IPS DF 4.7 (cell line): Measurements from ENCODE around the gene LGR4.

Experiments used
- DNase-seq: peaks from one replicate; pipeline ENCODE4 v3.0.0-alpha.2; 2013; ENCODE audit warnings: low spot score; ENCODE audit errors: extremely low read depth

Gene LGR4

DNA sequence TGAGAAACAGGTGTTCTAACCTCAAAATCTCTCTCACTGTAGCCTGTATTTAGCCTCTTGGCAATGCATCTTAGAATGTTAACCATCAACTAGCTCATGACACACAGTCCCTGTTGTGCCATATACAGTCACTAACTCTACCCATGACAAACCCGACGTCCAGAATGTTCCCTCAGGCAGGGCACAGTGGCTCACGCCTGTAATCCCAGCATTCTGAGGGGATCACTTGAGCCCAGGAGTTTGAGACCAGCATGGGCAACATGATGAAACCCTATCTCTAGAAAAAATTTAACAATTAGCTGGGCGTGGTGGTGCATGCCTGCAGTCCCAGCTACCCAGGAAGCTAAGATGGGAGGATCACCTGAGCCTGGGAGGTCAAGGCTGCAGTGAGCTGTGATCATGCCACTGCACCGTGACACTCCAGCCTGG lies 91.3 kb downstream of the LGR4 start:
- no peak for DNase-seq

DNA sequence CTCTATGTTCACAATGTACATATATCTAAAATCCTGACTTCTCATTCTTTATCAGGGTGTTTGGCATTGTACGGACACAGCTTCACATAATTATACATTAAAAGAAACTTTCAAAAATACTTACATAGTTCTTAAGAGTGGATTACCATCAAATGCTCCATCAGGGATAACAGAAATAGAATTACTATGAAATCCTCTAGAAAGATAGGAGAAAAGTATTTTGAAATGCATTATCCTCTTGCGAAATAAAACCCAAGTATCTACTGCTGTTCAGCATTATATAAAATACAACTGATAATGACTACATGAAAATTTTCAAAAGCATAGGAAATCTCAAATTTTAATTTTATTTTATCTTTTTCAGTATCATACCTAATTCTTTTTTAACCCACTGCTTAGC lies 91.8 kb downstream of the LGR4 start:
- DNase-seq: no peak

DNA sequence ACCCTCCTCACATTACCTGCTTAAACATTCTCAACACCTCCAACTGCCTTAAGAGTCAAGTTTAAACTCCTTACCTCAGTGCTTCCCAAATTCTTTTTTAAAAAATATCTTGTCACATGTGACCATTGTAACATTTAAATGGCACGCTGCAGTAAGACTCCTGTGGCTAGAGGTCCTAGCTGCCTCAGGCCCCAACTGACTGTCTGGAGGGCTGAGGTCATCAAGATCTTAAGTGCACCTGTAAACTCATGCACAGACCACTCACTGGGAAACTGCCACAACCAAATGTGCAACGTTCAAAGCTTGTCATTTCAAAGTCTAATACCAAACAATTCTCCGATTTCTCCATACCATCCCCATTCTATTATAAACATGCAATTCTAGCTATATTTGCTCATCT lies 93.1 kb downstream of the LGR4 start:
- DNase-seq: no peak

DNA sequence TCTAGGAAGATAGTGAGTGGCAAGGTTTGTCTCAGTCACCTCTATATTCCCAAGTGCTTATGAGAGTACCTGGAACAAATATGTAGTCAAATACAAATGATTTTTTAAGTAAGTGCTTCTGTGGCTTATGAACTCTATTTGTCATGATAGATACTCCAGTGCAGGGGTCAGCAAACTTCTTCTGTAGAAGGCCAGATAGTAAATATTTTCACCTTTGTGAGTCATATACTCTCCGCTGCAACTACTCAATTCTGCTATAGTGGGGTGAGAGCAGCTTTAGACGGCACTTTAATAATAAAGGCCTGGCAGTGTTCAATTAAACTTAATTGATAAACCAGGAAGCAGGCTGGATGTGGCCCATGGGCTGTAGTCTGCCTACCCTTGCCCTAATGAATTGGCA lies 97.2 kb downstream of the LGR4 start:
- DNase-seq: no peak

DNA sequence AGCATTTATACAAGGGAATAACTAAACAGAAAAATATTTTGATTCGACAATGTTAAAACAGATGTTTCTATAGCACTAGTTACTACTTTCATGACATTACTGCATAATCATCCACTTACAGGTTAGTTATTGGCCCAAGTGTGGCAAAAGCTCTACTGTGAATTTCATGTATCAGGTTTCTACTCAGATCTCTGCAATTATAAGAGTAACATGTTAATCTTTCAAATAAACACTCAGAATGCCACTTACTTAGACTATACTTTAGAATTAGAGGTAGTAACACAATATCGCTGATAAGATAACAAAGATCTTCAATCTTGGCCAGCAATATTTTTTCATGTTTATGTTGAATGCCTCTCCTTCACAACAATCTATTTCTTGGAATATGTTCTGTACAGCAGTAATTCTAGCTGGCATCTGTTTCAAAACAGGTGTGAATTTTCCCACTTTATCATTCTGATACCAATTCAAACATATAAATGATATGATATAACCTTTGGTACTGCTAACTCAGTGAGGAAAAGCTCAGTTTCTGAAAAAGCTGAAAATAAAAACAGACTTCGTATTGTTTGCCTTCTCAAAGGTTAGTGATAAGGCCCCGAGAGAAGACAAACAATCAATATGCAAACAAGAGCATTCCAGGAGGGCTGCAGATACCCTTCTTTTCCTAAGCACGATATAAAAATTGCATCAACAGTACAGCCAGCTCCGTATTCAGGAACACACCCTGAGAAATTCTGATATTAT lies 98.6 kb downstream of the LGR4 start:
- DNase-seq: no peak

DNA sequence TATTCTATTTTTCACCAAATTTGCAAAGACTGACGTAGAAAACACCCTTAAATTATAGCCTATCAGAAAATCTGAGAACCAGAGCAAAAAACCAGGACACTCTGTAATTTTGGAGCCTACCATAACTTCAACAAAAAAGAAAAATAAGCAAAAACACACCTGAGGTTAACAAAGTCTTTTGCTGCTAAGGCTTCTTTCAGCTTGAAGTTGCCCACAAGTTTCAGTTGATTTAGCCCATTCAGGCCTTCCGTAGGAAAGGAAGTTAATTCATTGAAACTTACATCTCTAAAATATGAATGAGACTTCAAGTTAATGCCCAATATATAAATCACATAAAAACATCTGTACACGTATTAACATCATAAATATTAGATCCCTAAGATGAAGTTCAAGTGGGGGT lies 99.2 kb downstream of the LGR4 start:
- DNase-seq: no peak

DNA sequence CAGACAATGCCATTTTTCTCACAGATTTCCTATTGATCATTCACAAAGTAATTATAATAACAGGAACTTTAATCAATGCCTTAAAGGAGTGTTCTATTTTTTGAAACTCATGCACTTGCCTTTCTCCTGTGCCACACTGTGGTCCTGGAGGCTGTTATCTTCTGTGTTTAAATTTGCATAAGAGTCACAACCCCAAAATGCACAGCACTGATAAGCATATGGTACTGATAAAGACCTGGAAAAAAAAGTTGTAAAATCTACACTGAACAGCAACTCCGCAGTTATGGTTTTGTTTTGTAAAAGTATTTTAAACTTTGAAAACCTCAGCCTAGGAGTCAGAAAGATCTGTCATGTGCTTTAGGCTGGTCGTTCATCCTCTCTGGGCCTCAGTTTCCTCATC lies 100.4 kb downstream of the LGR4 start:
- DNase-seq: no peak

DNA sequence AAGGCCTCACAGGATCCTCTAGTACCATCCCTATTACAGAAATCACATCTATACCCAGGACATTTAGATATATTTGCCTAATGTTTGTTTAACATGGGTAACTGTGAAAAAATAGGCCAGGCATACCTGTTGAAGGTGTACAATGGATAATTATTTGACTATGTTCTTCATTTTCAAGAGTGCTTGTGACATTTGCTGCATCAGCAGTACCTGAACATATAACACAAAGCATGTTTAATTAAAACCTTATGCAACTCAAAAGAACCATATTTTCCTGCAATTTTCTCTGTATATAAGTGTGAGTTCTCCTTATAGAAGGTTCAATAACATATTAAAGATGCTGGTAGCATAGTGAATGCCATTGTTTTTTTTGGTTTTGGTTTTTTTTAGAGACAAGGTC lies 101.1 kb downstream of the LGR4 start:
- DNase-seq: no peak

DNA sequence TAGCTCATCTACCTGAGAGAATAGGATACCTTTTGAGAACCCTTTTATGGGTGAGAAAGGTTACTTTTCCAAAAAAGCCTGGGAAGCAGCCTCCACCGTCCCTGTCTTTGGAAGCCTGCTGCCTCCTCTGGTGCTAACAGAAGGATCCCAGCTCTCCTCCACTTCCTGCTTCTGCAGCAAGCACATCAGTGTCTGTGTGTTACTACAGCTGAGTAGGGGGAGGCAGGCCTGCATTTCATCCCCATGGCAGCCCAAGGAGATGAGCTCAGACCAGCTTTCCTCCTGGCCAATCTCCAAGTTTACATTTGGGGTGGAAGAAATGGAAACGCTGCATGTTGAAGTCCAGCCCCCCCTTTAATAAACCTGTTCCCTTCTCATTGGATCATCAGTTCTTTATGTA lies 102.2 kb downstream of the LGR4 start:
- DNase-seq: no peak

DNA sequence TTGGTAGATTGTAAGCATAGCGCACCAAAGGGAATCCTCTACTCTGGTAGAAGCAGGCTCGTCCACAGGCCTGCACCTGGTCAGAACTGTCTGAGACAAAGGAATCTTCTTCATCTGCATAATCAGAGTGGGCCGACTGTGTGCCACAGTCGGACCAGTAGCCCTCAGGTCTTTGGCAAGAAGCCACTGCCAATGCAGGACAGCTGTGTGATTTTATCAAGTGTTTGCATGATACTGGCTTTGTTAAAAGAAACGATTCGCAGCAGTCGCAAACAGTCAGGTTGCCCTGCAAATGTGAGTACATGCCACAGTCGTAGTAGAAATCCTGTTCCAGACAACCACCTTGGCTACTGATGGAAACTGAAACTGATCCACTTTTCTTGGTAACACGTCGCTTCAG lies 104.7 kb downstream of the LGR4 start:
- no peak for DNase-seq

DNA sequence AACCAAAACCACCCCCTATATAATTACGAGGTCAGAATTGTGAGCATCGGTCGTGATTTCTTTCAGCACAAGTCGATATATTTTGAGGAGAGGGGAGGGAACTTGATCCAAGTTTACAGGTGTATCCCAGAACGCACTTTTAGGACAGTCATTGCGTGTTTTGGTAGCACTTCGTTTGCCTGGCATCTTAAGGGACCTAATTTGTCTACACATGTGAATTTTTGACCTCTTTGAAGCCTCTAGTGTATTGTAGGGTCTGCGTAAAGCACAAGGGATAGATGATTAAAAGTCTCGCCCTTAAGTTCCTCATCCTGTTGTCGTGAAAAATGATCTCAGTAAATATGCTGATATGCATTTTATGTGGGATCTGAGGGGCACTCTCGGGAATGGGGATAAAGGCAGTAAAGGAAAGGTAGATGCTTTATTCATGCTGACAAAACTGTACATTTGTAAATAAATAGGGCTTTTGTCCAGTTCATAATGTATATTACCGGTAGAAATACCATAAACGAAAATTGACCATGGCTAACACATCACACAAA lies 108.9 kb downstream of the LGR4 start:
- no peak for DNase-seq

DNA sequence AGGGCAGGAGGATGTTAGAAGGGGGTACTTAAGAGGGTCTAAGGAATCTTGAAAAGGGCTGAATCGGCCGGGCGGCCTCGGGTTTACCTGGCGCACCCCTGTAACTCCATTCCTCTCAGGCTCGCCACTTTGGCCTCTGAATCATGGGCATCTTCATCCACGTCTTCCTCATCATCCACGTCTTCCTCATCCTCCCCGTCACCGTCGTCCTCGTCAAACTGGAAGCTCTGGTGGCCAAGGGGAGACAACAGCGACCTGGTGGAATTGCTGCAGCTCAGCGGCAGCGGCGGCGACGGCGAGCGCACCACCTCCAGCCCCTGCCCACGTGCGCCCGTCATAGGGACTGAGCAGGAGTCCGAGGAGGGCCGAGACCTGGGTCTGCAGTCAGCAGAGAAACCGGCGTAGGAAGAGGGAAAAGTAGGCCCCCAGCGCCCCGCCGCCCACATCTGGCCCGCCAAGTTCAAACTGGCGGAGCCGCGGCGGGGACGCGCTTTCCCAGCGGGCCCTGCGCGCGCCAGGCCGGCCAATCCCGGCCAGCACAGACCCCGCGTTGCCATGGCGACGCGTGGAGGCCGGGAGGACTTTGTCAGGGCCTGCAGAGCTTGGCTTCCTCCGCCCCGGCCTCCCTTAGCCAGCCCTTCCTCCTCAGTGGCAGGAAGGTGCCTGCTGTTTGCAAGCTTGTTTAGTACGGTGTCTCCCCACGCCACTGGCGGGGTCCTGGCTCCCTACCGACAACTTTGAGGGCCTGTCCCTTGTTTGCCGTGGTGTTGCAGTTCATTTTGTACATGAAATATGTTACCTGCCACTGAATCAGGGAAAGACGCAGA lies 109.6 kb downstream of the LGR4 start, which contains the start of gene CCDC34:
CCDC34 (minus strand) TSS at position 467 of the 827 bp plus-strand sequence; CDS start at position 446, 21 bp downstream.
- no peak for DNase-seq

DNA sequence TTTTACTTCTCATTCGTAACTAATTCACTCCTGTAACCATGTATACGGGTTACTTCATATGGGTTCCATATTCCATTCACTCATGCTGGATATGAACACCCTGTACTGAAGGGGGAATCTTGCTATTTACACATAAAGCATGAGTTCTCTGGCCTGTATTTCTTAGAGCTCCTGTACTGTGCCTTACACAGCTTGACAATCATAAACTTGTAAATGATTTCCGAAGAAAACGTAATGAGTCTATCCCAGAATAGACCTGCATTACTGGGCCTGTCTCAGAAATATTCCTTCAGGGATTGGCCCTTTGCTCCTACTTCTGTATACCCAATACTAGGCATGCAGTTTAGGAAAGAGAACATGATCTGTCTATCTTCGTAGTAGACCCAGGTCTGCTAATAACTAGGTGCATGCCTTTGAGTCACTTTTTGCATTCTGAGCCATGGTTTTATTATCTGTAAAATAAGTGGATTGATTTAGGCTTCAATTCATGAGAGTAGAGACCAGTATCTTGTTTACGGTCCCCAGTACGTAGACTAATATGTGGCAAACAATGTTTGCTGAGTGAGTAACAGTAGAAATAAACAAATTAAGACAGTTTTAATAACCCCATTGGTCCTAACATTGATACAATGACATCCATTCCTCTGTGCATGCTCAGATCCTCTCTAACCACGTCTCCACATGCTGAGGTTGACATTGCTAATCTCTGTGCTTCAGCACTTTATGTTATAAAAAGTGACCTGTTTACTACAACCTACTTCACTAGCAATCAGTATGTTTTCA lies 110.8 kb downstream of the LGR4 start:
- no peak for DNase-seq

DNA sequence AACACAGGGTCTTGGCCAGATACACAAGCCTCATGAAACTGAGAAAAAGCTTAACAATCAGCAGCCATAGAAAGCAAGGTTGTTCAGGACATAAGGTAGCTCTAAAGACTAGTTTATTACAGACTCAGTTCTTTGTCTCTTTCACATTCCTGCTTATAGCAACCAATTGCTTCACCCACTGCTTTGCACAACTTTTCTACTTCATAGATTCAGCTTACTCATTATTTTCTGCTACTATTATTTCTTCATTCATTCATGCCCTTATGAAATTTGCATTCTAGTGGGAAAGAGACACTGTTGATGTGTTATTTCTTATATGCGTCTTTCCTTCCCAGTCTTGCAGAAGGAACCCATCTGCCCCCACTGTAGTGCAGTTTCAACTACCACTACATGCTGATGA lies 114.3 kb downstream of the LGR4 start:
- no peak for DNase-seq

DNA sequence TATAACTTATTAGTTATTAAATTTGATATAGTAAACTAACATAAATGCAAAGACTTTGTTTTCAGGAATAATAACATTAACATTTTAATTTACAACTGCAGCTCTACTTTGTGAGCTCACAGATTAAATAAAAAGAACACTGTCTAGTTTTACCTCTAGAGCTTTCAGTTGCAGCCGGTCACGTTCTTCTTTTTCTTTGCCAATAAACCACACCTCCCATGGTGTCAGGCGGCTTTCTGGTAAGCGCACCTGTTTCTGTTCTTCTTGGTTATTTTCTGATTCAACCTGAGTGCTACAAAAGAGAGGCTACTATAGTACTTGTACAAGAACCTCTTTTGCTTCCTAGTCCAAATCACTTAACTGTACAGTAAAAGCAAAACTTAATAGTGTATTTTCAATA lies 115.3 kb downstream of the LGR4 start:
- DNase-seq: no peak

DNA sequence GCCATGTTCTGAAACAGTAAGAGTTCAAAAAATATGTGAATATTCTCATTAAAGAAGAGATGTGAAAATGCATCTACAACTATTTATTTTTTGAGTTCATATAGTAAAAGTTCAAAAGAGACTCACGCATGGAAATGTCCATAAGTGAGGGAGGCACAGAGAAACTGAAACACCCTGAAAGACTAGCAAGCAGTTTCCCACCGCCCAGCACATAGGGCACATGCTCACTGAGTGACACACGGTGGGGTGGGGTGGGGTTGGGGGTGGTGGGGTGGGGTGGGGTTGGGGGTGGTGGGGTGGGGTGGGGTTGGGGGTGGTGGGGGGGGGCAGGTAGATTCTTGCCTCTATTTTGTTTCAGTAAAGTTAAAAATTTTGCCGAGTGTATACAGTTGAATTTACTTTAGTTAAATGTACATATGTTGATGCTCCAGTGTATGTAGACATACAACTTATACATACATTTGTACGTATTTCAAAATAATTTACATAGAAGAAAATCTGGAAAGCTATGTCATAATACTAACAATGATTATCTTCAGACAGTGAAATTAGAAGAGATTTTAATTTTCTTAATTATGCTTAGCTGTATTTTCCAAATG lies 115.9 kb downstream of the LGR4 start:
- no peak for DNase-seq

DNA sequence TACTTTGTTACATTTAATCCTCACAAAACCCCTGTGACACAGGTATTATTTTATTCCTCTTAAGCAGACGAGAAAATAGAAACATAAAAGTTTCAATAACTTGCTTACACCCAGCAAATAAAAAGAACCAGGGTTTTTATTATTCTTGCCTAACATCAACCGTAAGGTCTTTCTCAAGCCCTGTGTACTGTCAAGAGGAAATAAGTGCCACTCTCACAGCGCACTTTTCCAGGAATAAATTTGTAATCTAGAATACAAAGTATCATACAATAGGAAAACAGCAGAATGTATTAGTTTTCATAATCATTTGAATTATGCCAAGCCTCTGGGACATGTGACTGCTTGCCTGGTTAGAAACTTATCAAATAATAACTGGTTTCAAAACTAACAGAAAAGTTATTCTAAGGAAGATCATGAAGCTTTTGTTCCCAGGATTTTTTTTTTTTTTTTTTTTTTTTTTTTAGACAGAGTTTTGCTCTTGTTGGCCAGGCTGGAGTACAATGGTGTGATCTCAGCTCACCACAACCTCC lies 117.0 kb downstream of the LGR4 start:
- DNase-seq: no peak

DNA sequence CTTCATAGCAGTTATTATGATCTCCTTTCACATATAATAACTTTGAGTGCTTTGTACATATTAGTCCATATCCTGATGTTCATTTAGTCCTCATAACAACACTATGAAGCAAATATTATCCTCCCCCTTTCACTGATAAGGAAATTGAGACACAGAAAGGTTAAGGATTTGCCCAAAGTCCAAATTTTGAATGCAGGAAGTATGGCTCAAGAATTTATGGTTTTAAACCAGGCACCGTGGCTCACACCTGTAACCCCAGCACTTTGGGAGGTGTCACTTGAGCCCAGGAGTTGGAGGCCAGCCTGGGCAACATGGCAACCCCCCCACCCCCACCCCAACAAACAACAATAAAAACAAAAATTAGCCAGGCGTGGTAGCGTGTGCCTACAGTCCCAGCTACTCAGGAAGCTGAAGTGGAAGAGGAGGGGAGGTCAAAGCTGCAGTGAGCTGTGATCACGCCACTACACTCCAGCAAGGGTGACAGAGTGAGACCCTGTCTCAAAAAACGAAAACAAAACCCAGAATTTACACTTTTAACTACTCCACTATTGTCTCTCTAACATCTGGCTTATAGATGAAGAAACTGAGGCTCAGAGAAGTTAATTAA lies 118.1 kb downstream of the LGR4 start:
- DNase-seq: no peak

DNA sequence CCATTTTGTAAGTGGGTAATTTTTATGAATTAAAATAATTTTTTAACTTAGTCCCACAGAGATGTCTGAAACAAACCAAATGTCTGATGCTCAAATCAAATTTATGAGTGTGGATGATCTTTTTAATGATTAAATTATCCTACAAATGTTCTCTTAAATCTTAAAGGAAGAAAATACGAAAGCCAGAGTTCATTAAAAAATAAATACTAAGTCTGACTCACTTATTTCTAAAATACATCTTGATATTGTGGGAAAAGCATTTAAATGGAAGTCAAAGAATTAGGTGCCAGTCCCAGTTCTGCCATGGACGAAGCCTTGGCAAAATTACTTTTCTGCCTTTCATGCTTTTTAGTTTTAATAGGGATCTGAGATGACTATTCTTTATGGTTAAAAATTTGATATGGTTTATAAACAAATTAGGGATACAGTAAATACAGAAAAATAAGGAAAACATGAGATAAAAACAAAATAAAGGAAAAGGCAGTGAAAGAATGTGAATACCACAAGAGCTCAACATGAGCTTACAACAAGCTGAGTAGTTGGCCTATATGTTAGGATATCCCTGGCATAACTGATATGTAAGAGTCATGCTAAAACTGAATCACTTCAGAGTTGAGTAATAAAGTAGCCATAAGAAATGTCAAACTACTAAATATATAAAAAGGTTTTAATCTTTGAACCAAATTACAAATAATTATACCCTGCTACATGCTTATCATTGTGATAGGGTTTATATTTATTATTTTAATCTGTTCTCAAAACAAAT lies 118.8 kb downstream of the LGR4 start:
- no peak for DNase-seq

DNA sequence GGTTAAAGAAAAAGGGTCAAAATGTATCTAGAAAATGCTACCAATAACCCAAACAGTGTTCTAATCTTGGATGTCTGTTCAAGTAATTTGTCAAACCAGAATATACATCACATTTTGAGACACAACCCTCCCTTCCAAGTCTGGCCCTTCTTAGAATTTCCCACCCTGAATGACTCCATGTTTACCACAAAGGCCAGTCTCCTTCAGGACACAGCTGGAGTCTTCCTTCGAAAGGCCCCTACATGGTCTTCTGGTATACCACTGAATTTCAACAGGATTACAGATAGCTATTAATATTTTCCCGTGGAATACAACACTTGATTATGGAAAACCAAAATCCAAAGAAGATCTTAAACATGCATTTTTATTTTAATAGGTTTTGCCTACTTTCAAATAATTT lies 119.8 kb downstream of the LGR4 start:
- DNase-seq: no peak
